GM19468 (cell line): ENCODE data around the gene ARPC1A.
"Not testable (repeated sequence)": the region's sequence is repeated elsewhere in the genome, so short reads cannot be mapped to it uniquely, and the experiment has no call there.

Experiments used
- ATAC-seq: cut with Tn5 transposase; IDR thresholded peaks from one replicate; pipeline ENCODE4 v1.9.1; 2021; ENCODE audit warnings: mild to moderate bottlenecking, moderate library complexity, moderate number of reproducible peaks; ENCODE audit not compliant: unreplicated experiment; ENCODE audit errors: extremely low read depth

The ARPC1A gene

DNA sequence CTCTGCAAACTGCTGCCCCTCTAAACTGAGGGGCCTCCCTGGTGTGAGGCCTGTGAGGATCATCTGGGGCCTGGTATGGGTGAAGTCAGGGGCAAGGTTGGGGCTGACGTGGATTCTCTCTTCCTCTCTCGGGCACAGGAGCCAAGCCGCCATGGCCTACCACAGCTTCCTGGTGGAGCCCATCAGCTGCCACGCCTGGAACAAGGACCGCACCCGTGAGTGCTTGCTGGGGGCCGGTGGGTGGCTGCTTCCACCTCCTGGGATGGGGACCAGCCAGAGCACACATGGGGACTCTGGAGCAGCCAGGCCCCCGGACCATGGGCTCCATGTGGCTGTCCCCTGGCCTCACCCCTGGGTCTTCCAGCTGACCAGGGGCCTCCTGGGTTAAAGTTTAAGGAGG, 59.9 kb downstream of the ARPC1A start:
- ATAC-seq, result no peak

- ATAC-seq, result no peak
Observed at GRCh38 chr7:99386584-99387238, 61.0 kb downstream of the ARPC1A start.

DNA sequence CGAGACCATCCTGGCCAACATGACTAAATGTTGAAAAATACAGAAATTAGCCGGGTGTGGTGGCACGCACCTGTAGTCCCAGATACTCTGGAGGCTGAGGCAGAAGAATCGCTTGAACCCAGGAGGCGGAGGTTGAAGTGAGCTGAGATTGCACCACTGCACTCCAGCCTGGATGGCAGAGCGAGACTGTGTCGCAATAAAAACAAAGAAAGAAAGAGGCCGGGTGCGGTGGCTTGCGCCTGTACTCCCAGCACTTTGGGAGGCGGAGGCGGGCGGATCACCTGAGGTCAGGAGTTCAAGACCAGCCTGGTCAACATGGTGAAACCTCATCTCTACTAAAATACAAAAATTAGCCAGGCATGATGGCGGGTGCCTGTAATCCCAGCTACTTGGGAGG, 61.5 kb downstream of the ARPC1A start:
- not testable (repeated sequence) for ATAC-seq

DNA sequence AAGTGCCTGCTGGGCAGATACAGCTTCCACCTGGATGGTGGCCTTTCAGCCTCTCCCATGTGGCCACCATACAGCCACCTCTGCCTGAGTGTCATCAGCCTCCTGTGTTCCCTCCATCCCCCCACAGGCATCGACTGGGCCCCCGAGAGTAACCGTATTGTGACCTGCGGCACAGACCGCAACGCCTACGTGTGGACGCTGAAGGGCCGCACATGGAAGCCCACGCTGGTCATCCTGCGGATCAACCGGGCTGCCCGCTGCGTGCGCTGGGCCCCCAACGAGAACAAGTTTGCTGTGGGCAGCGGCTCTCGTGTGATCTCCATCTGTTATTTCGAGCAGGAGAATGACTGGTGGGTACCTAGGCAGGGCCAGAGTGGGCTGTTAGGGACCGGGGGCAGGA, 62.2 kb downstream of the ARPC1A start:
- ATAC-seq, result no peak

DNA sequence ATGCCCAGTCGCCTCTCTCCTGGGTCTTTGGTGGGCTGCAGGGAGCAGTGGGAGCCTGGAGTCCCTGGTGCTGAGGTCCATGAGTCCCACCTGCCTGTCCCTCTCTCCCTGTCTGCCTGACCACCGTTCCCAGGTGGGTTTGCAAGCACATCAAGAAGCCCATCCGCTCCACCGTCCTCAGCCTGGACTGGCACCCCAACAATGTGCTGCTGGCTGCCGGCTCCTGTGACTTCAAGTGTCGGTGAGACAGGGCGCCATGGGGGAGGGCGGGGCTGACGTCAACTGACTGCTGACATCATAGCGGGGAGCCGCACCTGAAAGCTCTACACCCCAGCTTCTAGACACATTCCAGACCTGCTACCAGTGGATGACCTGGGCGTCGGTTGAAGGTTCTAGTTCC, 64.1 kb downstream of the ARPC1A start:
- ATAC-seq, result no peak

DNA sequence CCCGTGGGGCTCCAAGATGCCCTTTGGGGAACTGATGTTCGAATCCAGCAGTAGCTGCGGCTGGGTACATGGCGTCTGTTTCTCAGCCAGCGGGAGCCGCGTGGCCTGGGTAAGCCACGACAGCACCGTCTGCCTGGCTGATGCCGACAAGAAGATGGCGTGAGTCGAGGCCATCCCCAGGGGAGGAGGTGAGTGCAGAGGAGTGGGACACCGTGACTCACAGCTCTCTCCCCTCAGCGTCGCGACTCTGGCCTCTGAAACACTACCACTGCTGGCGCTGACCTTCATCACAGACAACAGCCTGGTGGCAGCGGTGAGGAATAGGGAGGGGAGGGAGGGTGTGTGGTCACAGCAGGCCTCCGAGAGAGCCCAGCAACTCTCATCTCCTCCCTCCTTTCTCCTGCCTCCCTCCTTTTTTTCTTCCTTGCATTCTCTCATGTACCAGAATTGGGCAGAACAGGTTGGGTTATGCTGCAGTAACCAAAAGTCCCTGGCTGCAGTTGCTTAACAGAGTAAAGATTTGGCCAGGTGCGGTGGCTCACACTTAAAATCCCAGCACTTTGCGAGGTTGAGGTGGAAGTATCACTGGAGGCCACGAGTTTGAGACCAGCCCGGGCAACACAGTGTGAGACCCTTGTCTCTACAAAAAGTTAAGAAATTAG, 65.4 kb downstream of the ARPC1A start:
- ATAC-seq, result no peak

GRCh38 chr7:99392046-99392445, 66.3 kb downstream of the ARPC1A start:
- ATAC-seq, result no peak

GRCh38 chr7:99392659-99393354, 67.1 kb downstream of the ARPC1A start:
- ATAC-seq, result no peak

- no peak for ATAC-seq
Observed at GRCh38 chr7:99393355-99394187, 67.9 kb downstream of the ARPC1A start.

DNA sequence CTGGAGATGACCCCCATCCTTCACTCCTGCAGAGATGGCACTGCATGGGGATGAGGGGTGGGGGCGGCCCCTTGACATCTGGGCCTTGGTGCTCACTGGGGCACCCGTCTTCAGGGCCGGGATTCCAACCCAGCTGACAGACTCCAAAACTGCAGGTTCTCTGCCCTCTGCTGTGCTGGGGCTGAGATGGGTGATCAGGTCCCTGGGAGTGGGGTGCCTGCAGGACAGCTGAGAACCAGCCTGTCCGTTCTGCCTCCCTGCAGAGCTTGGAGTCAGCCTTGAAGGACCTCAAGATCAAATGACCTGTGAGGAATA, 68.4 kb downstream of the ARPC1A start:
- ATAC-seq, result no peak

DNA sequence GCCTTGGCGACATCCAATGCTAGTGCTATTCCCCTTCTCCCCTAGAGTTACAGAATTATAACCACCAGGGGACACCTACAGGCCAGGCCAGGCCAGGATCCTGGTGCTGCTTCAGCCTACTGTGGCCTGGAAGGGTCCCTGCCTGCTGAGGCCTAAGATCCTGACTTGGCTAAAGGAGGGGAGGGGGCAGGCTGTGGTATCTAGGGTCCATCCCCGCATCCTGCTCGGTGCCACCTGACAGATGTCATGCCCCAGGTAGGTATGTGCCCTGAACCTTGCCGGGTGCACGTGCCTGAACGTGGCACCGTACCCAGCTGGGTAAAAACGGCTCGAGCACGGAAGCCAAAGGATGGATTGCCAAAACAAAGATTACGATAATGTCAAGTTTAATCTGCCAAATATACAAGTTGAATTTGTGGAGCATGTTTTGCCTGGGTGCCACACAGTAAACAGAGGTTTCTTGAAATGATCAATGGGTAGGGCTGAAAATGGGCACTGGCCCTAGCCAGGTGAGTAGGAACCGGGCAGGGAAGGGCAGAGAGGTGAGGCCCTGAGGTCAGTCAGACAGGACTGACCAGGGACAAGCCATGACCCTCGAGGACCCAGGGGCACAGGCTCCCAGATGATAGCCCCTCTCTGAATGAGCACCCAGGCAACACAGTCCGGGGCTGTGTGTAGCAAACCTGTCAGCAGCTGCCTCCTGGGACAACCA, 70.1 kb downstream of the ARPC1A start:
- no peak for ATAC-seq

GRCh38 chr7:99396418-99397296, 71.0 kb downstream of the ARPC1A start:
- ATAC-seq, result no peak

- ATAC-seq, result no peak
Observed at GRCh38 chr7:99397297-99397983, 71.7 kb downstream of the ARPC1A start.

- no peak for ATAC-seq
Observed at GRCh38 chr7:99398891-99399445, 73.3 kb downstream of the ARPC1A start.

GRCh38 chr7:99399597-99399996, 73.9 kb downstream of the ARPC1A start:
- ATAC-seq, result no peak

- ATAC-seq, result no peak
Observed at GRCh38 chr7:99402854-99403253, 77.2 kb downstream of the ARPC1A start.

DNA sequence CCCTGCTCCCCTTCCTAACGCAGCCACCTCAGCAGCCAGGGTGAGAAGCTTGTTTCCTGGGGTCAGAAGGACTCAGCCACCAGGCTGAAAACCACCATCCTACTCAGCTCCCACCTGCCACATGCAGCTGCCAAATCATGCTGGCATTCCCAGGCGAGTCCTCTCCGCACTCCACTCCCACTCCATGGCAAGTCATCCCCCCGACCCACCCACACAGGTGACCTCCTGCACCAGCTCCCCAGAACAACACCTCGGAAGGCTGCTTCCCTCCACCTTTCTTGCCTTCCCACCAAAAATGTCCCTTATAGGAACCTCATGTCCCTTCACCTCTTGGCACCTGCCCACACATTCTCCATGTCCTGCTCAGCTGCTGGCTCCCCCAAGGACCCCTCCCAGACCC, 78.1 kb downstream of the ARPC1A start:
- no peak for ATAC-seq

- ATAC-seq, result no peak
Observed at GRCh38 chr7:99404235-99404976, 78.7 kb downstream of the ARPC1A start.
